Measurements from ENCODE around the gene MYOM3. TPM values are rescaled to one million over a fixed set of nuclear protein-coding genes. Genes with fewer than 3 reads are reported as not detected.

Gene MYOM3
- total RNA-seq, 4 donors from 2014 or later = 1.5 to 1.9 (median 1.7) TPM

- intact Hi-C loops (cut with DNase I; ENCODE audit: low total_unique reads) = no loop called here
- WGBS, 2 donors = 89 to 91% methylated on average over 14 of the region's 14 CpGs
- TF ChIP-seq CTCF (IDR thresholded peaks at IDR 0.05) (no peak), POLR2A (IDR thresholded peaks at IDR 0.05) (no peak)
Observed at GRCh38 chr1:24121406-24121805, 9.5 kb upstream of the MYOM3 start.

GRCh38 chr1:24120965-24121364, 9.0 kb upstream of the MYOM3 start:
- TF ChIP-seq CTCF (IDR thresholded peaks at IDR 0.05) (no peak), POLR2A (IDR thresholded peaks at IDR 0.05) (no peak)
- intact Hi-C loops (cut with DNase I; ENCODE audit: low total_unique reads) = no loop called here
- 67 to 100% methylated on average over 1 to 3 of the region's 3 CpGs for WGBS, 2 donors
- no peak for DNase-seq (ENCODE audit: low spot score in 2 of 2)
- no peak overlapping the region for H3K4me3 ChIP-seq (ENCODE audit: low read depth, poor library complexity, severe bottlenecking)

More at GRCh38 chr1:24121406-24121805, 9.5 kb upstream of the MYOM3 start:
- no peak overlapping the region for H3K4me3 ChIP-seq (ENCODE audit: low read depth, poor library complexity, severe bottlenecking)
- DNase-seq (ENCODE audit: low spot score in 2 of 2) = no peak

GRCh38 chr1:24119859-24120756, 8.2 kb upstream of the MYOM3 start:
- H3K4me3 ChIP-seq (ENCODE audit: low read depth, poor library complexity, severe bottlenecking) = no peak overlapping the region
- TF ChIP-seq POLR2A (IDR thresholded peaks at IDR 0.05) (no peak), CTCF (IDR thresholded peaks at IDR 0.05) (no peak)
- WGBS, 2 donors = 23 to 32% methylated on average over 16 to 17 of the region's 17 CpGs
- no peak for DNase-seq (ENCODE audit: low spot score in 2 of 2)
- intact Hi-C loops (cut with DNase I; ENCODE audit: low total_unique reads) = no loop called here

GRCh38 chr1:24119489-24119858, 7.5 kb upstream of the MYOM3 start:
- no peak overlapping the region for H3K4me3 ChIP-seq (ENCODE audit: low read depth, poor library complexity, severe bottlenecking)
- no peak for DNase-seq (ENCODE audit: low spot score in 2 of 2)
- intact Hi-C loops (cut with DNase I; ENCODE audit: low total_unique reads) = no loop called here
- no peak for TF ChIP-seq POLR2A (IDR thresholded peaks at IDR 0.05)
- no peak for TF ChIP-seq CTCF (IDR thresholded peaks at IDR 0.05)
- WGBS, 2 donors = 51 to 63% methylated on average over 5 of the region's 5 CpGs

GRCh38 chr1:24118410-24119242, 6.7 kb upstream of the MYOM3 start:
- TF ChIP-seq CTCF (IDR thresholded peaks at IDR 0.05) (no peak), POLR2A (IDR thresholded peaks at IDR 0.05) (no peak)
- 65 to 75% methylated on average over 8 of the region's 8 CpGs for WGBS, 2 donors

More at GRCh38 chr1:24118410-24119242, 6.7 kb upstream of the MYOM3 start:
- intact Hi-C loops (cut with DNase I; ENCODE audit: low total_unique reads) = no loop called here
- no peak overlapping the region for H3K4me3 ChIP-seq (ENCODE audit: low read depth, poor library complexity, severe bottlenecking)
- DNase-seq (ENCODE audit: low spot score in 2 of 2) = no peak
